B cell (primary cell): ENCODE results near the gene IGSF3. TPM values are rescaled to one million over a fixed set of nuclear protein-coding genes. Genes with fewer than 3 reads are reported as not detected.

ENCODE experiments used
- ATAC-seq: fragments of 200-7000 bp; cut with Tn5 transposase; one replicate; pipeline ENCODE4 v1.10.0; 2021; ENCODE audit warnings: low read depth, mild to moderate bottlenecking, moderate number of reproducible peaks, moderate library complexity
- CTCF ChIA-PET: fragments of 350-600 bp; sonication (Branson Sonifier 250); formaldehyde crosslinking; loops from one replicate; lab custom pipeline; 2021; ENCODE audit warnings: antibody characterized with exemption, inconsistent platforms; lab: Charles Lee
- POLR2A ChIA-PET: fragments of 350-600 bp; sonication (Branson Sonifier 250); formaldehyde crosslinking; loops from one replicate; lab custom pipeline; 2021; ENCODE audit warnings: antibody characterized with exemption; lab: Charles Lee
- DNase-seq: peaks from one replicate; pipeline ENCODE4 v3.0.0; 2013
- H2AFZ ChIP-seq: 2 replicates; pipeline ENCODE4 v1.6.1; 2012; ENCODE audit warnings: mild to moderate bottlenecking, low read depth, low read length; ENCODE audit not compliant: insufficient read depth, poor library complexity, severe bottlenecking
- H3K27ac ChIP-seq, 2 donors: 1 replicate in 1 of 2; 2 replicates in 1 of 2; pipeline ENCODE4 v1.5.1; 2012 to 2013; ENCODE audit warnings: low read length in 2 of 2, mild to moderate bottlenecking in 2 of 2, moderate library complexity in 1 of 2
- H3K27me3 ChIP-seq, 4 experiments: fragments of 200-600 bp in 1 of 4; sonication (generic) in 1 of 4; replicated peaks in 1 of 4; 1 replicate in 2 of 4; 2 replicates in 2 of 4; pipeline versions ENCODE4 v1.6.1 to v1.7.0; 2013 to 2016; ENCODE audit warnings: low read length in 3 of 4, mild to moderate bottlenecking in 2 of 4, mixed read lengths in 1 of 4, moderate library complexity in 1 of 4; ENCODE audit not compliant: insufficient read depth in 4 of 4, control insufficient read depth in 3 of 4; ENCODE audit errors: control extremely low read depth in 1 of 4
- H3K36me3 ChIP-seq, 2 experiments: replicated peaks in 1 of 2; 1 replicate in 1 of 2; 2 replicates in 1 of 2; pipeline versions ENCODE4 v1.6.1 to v1.7.1; 2013; ENCODE audit warnings: low read length in 1 of 2; ENCODE audit not compliant: insufficient read depth in 2 of 2, control insufficient read depth in 1 of 2; ENCODE audit errors: control extremely low read depth in 1 of 2, extremely low read depth in 1 of 2
- H3K4me1 ChIP-seq, 2 donors: fragments of 200-600 bp in 1 of 2; sonication (generic) in 1 of 2; 1 replicate in 1 of 2; 2 replicates in 1 of 2; pipeline versions ENCODE4 v1.5.1 to v1.6.1; 2013 to 2017; ENCODE audit warnings: low read length in 2 of 2; ENCODE audit not compliant: control insufficient read depth in 2 of 2, insufficient read depth in 2 of 2
- H3K4me2 ChIP-seq: replicated peaks from 2 replicates; pipeline ENCODE3; 2012; ENCODE audit warnings: mild to moderate bottlenecking, low read depth, low read length; ENCODE audit not compliant: poor library complexity, severe bottlenecking
- H3K4me3 ChIP-seq, 5 experiments: fragments of 200-600 bp in 1 of 5; sonication (generic) in 1 of 5; 1 replicate in 3 of 5; 2 replicates in 2 of 5; pipeline versions ENCODE4 v1.5.1 to v1.7.0; 2011 to 2016; ENCODE audit warnings: low read length in 4 of 5, mild to moderate bottlenecking in 4 of 5, low read depth in 2 of 5, control low read depth in 1 of 5, moderate library complexity in 1 of 5; ENCODE audit not compliant: insufficient read depth in 1 of 5; ENCODE audit errors: control extremely low read depth in 1 of 5, extremely low read depth in 1 of 5
- H3K79me2 ChIP-seq: fragments of 200-600 bp; sonication (generic); one replicate; pipeline ENCODE4 v1.6.0; 2016; ENCODE audit warnings: low read length; ENCODE audit not compliant: control insufficient read depth, insufficient read depth
- H3K9ac ChIP-seq: fragments of 200-600 bp; sonication (generic); 2 replicates; pipeline ENCODE4 v1.6.1; 2017; ENCODE audit warnings: mild to moderate bottlenecking, low read length, moderate library complexity
- H3K9me3 ChIP-seq, 3 donors: one replicate each; pipeline versions ENCODE4 v1.6.1 to v1.7.1; 2013; ENCODE audit warnings: low read length in 2 of 3; ENCODE audit not compliant: control insufficient read depth in 2 of 3, insufficient read depth in 1 of 3; ENCODE audit errors: control extremely low read depth in 1 of 3
- H4K20me1 ChIP-seq: 2 replicates; pipeline ENCODE4 v1.6.0; 2012; ENCODE audit warnings: mild to moderate bottlenecking, low read length; ENCODE audit not compliant: insufficient read depth, control insufficient read depth, poor library complexity, severe bottlenecking
- H3K27ac Mint-ChIP-seq: one replicate; pipeline ENCODE4 v1.8.0; 2021; ENCODE audit warnings: mixed read lengths
- H3K27me3 Mint-ChIP-seq: one replicate; pipeline ENCODE4 v1.8.0; 2021; ENCODE audit warnings: mixed read lengths
- H3K4me1 Mint-ChIP-seq: one replicate; pipeline ENCODE4 v1.8.0; 2021; ENCODE audit warnings: mixed read lengths
- H3K4me3 Mint-ChIP-seq: one replicate; pipeline ENCODE4 v1.8.0; 2021; ENCODE audit warnings: mixed read lengths
- H3K9me3 Mint-ChIP-seq: one replicate; pipeline ENCODE4 v1.8.0; 2022; ENCODE audit warnings: mixed read lengths; ENCODE audit not compliant: insufficient read depth
- EZH2 ChIP-seq: IDR thresholded peaks from 2 replicates; pipeline ENCODE4 v1.6.1; 2012; ENCODE audit warnings: borderline replicate concordance, low read depth, mild to moderate bottlenecking, moderate library complexity, low read length; ENCODE audit not compliant: insufficient read depth, poor library complexity, severe bottlenecking
- WGBS: methylation state at CpG from one replicate; pipeline ENCODE4 v1.1.5; 2013; ENCODE audit warnings: missing lambda C conversion rate; ENCODE audit not compliant: insufficient coverage; 5-methylcytosine and 5-hydroxymethylcytosine counted together
- intact Hi-C: fragments of 100-400 bp; cut with micrococcal nuclease; formaldehyde crosslinking; loops from one replicate; pipeline ENCODE4 v1.10.0; 2022
- polyA plus RNA-seq: library from polyadenylated mRNA; depleted of rRNA; stranded (reverse); fragments of >200 nt; gene quantifications from 2 replicates; pipeline ENCODE4 v1.2.3, GENCODE V29; 2012
- total RNA-seq, 2 donors: library from RNA; stranded (reverse); fragments of 120-200 nt in 1 of 2; gene quantifications; 1 replicate in 1 of 2; 2 replicates in 1 of 2; pipeline versions ENCODE4 v1.2.3 to v1.2.4, GENCODE V29; 2013 to 2022
- TF ChIP-seq, protein P1 (sequence below): fragments of 200-600 bp; IDR thresholded peaks from one replicate; pipeline ENCODE4 v1.8.0; 2022; ENCODE audit warnings: antibody characterized with exemption, mild to moderate bottlenecking

IGSF3 gene
- total and polyA plus RNA-seq, 2 donors (not counting 1 experiment from before 2014, with no cell fraction given): 0.49 TPM; not detected in 1

DNA sequence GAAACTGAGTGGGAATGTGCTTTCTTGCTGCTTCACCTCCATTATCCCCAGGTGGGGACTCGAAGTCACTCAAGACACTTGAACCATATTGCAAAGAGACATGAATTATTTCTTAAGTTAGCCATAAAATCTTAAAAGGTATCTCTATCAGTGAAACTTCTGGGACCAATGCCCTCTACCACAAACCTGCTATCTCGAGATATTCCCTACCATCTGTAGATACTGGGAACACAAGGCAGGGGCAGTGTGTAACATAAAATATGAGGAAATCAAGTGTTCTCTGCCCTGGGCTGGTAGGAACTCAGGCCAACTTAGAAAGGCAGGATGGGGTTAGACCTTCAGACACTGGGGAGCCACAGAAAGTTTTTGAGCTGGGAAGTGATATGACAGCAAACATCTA lies 95.4 kb downstream of the IGSF3 start:
- Histone ChIP-seq H3K4me3 (no peak overlapping the region), H3K9me3 (no peaks in the 10 kb centered on the region), H3K27ac (no peak overlapping the region), H3K4me1 (peaks cover 9 to 33% of the 10 kb centered on the region in 2 donors), H3K27me3 (peaks cover 0 to 3% (median 0%) of the 10 kb centered on the region in 4 experiments), H3K36me3 (no peaks in the 10 kb centered on the region), H2AFZ (peak overlapping the region; percentile 82), H3K9ac (no peak overlapping the region), H4K20me1 (no peaks in the 10 kb centered on the region), H3K79me2 (peaks cover 14% of the 10 kb centered on the region), H3K4me2 (no peak overlapping the region)
- H3K4me1 Mint-ChIP-seq: peaks cover 52% of the 10 kb centered on the region
- peak overlapping the region; percentile 78 for H3K27ac Mint-ChIP-seq
- TF ChIP-seq, protein P1, sequence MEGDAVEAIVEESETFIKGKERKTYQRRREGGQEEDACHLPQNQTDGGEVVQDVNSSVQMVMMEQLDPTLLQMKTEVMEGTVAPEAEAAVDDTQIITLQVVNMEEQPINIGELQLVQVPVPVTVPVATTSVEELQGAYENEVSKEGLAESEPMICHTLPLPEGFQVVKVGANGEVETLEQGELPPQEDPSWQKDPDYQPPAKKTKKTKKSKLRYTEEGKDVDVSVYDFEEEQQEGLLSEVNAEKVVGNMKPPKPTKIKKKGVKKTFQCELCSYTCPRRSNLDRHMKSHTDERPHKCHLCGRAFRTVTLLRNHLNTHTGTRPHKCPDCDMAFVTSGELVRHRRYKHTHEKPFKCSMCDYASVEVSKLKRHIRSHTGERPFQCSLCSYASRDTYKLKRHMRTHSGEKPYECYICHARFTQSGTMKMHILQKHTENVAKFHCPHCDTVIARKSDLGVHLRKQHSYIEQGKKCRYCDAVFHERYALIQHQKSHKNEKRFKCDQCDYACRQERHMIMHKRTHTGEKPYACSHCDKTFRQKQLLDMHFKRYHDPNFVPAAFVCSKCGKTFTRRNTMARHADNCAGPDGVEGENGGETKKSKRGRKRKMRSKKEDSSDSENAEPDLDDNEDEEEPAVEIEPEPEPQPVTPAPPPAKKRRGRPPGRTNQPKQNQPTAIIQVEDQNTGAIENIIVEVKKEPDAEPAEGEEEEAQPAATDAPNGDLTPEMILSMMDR: no peak
- TF ChIP-seq EZH2: no peak
- CTCF ChIA-PET: interaction anchor here (0.8 to 4.8 kb wide), 7 partner anchors 11 to 557 kb away, joined by 3 to 69 read pairs (median 3); no protein-coding TSS in a partner anchor
- intact Hi-C loops: no loop called here
- no CpG with 5 or more reads among the region's 2 CpGs for WGBS
- H3K27me3 Mint-ChIP-seq: no peaks in the 10 kb centered on the region
- no peaks in the 10 kb centered on the region for H3K9me3 Mint-ChIP-seq
- POLR2A ChIA-PET: no interaction called here
- ATAC-seq: no peak
- DNase-seq: no peak
- peak overlapping the region; percentile 96 for H3K4me3 Mint-ChIP-seq

DNA sequence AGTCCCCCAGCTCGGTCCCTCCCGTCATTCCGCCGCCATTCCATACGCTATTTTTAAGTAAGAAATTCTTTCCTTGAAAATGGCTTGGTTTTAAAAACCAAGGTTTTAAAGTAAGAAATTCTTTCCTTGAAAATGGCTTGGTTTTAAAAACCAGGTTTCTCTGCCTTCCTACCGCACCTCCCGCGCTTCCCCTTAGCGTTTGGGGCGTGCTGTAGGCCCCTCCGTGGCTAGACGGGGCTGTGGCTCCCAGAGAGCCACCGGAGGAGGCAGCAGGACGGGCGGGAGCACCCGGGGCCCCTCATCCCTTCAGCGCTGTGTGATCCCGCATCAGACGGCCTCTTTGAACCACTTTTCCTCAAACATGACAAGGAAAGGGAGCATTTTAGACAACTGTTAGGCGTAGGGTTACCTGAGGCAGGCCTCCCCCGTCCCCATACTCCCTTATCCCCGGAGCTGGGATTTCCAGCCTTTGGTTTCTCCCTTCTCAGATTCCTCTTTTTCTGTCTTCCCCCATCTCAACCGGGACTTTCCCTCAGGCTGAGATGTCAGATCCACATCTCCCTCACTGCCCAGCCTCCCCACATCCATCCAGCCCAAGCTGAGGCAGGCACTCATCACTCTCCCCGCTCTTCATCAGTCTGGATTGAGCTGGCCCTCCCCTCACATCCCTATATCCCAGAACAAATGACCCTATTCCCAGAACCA lies 96.2 kb downstream of the IGSF3 start:
- Histone ChIP-seq H3K36me3 (no peaks in the 10 kb centered on the region), H3K9me3 (no peaks in the 10 kb centered on the region), H3K4me2 (peak overlapping the region; percentile 85), H2AFZ (peak overlapping the region; percentile 82), H3K27me3 (peaks cover 0 to 3% (median 0%) of the 10 kb centered on the region in 4 experiments), H3K4me3 (peak overlapping the region; percentile 39 to 95 (median 91)), H4K20me1 (no peaks in the 10 kb centered on the region), H3K27ac (peak overlapping the region; percentile 79 to 92), H3K9ac (peak overlapping the region; percentile 85), H3K79me2 (peaks cover 16% of the 10 kb centered on the region), H3K4me1 (peaks cover 9 to 33% of the 10 kb centered on the region in 2 donors)
- intact Hi-C loops: loop anchor here (1.0 to 2.0 kb wide), 4 partner anchors 15 to 489 kb away; partner anchors contain the start of genes ATP1A1 and TTF2
- no peak for DNase-seq
- H3K4me3 Mint-ChIP-seq: peak overlapping the region; percentile 96
- POLR2A ChIA-PET: interaction anchor here (1.1 kb wide), 1 partner anchor 56 kb away, joined by 4 read pairs; no protein-coding TSS in a partner anchor
- H3K27me3 Mint-ChIP-seq: no peaks in the 10 kb centered on the region
- H3K4me1 Mint-ChIP-seq: peaks cover 57% of the 10 kb centered on the region
- H3K9me3 Mint-ChIP-seq: no peaks in the 10 kb centered on the region
- TF ChIP-seq, protein P1: no peak
- TF ChIP-seq EZH2: no peak
- peak overlapping the region; percentile 94 for H3K27ac Mint-ChIP-seq
- no peak for ATAC-seq
- CTCF ChIA-PET: interaction anchor here (0.9 to 4.8 kb wide), 7 partner anchors 10 to 167 kb away, joined by 3 to 69 read pairs (median 8); no protein-coding TSS in a partner anchor
- 13% methylated on average over 18 of the region's 24 CpGs for WGBS
